Gastroesophageal sphincter (tissue), 4 donors: ENCODE results near the gene SERPINI1. TPM values are rescaled to one million over a fixed set of nuclear protein-coding genes. Genes with fewer than 3 reads are reported as not detected.

Experiments
- ATAC-seq: fragments of 150-250 bp; one replicate; pipeline ENCODE4 v1.9.1; 2016; ENCODE audit warnings: mild to moderate bottlenecking, moderate library complexity
- H3K27ac ChIP-seq, 4 donors: fragments of 200-600 bp; sonication (generic) in 3 of 4; 1 replicate in 3 of 4; 2 replicates in 1 of 4; pipeline ENCODE4 v1.5.1; 2016 to 2019
- H3K27me3 ChIP-seq: fragments of 200-600 bp; sonication (generic); one replicate; pipeline ENCODE4 v1.5.1; 2019
- H3K36me3 ChIP-seq, 2 donors: fragments of 200-600 bp; sonication (generic); one replicate each; pipeline ENCODE4 v1.5.1; 2019; ENCODE audit warnings: control low read depth in 1 of 2
- H3K4me1 ChIP-seq, 3 donors: fragments of 200-600 bp; sonication (generic); 1 replicate in 2 of 3; 2 replicates in 1 of 3; pipeline ENCODE4 v1.5.1; 2016 to 2019; ENCODE audit warnings: control low read depth in 2 of 3
- H3K4me3 ChIP-seq, 2 donors: fragments of 200-600 bp; sonication (generic); one replicate each; pipeline ENCODE4 v1.5.1; 2019; ENCODE audit warnings: mild to moderate bottlenecking in 1 of 2, moderate library complexity in 1 of 2
- H3K9me3 ChIP-seq, 3 donors: fragments of 200-600 bp; sonication (generic); one replicate each; pipeline ENCODE4 v1.5.1; 2017 to 2019; ENCODE audit warnings: control low read depth in 2 of 3
- EP300 ChIP-seq: sonication (generic); formaldehyde crosslinking; IDR thresholded peaks from one replicate; pipeline ENCODE4 v1.6.1; 2017; ENCODE audit warnings: antibody characterized with exemption, mild to moderate bottlenecking
- POLR2A ChIP-seq, 2 donors: fragments of 450-650 bp; IDR thresholded peaks; one replicate each; pipeline ENCODE4 v1.6.1; 2017; ENCODE audit warnings: antibody characterized with exemption in 2 of 2, mild to moderate bottlenecking in 2 of 2, moderate library complexity in 1 of 2
- POLR2AphosphoS5 ChIP-seq: sonication (generic); formaldehyde crosslinking; IDR thresholded peaks from one replicate; pipeline ENCODE4 v1.6.1; 2017; ENCODE audit warnings: antibody characterized with exemption
- WGBS, 2 donors: methylation state at CpG; one replicate each; pipeline ENCODE4 v1.1.5; 2018; ENCODE audit warnings: low coverage in 1 of 2; 5-methylcytosine and 5-hydroxymethylcytosine counted together
- total RNA-seq, 4 donors: library from RNA; depleted of rRNA; stranded (reverse); fragments of >200 nt; gene quantifications; one replicate each; pipeline ENCODE4 v1.1.0, GENCODE V29; 2016
- TF ChIP-seq, protein P1 (sequence below), 4 experiments: fragments of 200-600 bp in 2 of 4; fragments of 450-650 bp in 2 of 4; sonication (generic) in 1 of 4; IDR thresholded peaks; one replicate each; pipeline ENCODE4 v1.5.1; 2017 to 2019; ENCODE audit warnings: antibody characterized with exemption in 4 of 4, mild to moderate bottlenecking in 2 of 4, moderate library complexity in 2 of 4

SERPINI1 gene
- total RNA-seq, 4 donors from 2014 or later, result 1.6 to 13.1 (median 4.9) TPM

DNA sequence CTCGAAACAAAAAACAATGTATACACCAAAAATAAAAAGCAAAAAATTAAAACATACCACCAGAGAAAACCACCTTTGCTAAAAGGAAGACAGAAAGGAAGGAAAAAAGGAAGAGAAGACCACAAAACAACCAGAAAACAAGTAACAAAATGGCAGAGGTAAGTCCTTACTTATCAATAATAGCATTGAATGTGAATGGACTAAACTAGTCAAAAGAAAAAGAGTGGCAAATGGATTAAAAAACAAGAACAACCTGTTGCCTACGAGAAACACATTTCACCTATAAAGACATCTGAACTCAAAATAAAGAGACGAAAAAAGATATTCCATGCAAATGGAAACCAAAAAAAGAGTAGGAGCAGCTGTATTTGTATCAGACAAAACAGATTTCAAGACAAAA is 23.1 kb upstream of the SERPINI1 start:
- Histone ChIP-seq H3K36me3 (peaks cover 0 to 33% of the 10 kb centered on the region in 2 donors), H3K27ac (no peak overlapping the region), H3K27me3 (no peaks in the 10 kb centered on the region), H3K4me1 (no peaks in the 10 kb centered on the region), H3K4me3 (no peak overlapping the region), H3K9me3 (no peaks in the 10 kb centered on the region)
- TF ChIP-seq, protein P1, sequence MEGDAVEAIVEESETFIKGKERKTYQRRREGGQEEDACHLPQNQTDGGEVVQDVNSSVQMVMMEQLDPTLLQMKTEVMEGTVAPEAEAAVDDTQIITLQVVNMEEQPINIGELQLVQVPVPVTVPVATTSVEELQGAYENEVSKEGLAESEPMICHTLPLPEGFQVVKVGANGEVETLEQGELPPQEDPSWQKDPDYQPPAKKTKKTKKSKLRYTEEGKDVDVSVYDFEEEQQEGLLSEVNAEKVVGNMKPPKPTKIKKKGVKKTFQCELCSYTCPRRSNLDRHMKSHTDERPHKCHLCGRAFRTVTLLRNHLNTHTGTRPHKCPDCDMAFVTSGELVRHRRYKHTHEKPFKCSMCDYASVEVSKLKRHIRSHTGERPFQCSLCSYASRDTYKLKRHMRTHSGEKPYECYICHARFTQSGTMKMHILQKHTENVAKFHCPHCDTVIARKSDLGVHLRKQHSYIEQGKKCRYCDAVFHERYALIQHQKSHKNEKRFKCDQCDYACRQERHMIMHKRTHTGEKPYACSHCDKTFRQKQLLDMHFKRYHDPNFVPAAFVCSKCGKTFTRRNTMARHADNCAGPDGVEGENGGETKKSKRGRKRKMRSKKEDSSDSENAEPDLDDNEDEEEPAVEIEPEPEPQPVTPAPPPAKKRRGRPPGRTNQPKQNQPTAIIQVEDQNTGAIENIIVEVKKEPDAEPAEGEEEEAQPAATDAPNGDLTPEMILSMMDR (IDR thresholded peaks at IDR 0.05), result no peak
- TF ChIP-seq EP300 (no peak), POLR2AphosphoS5 (no peak), POLR2A (IDR thresholded peaks at IDR 0.05) (no peak)
- no peak for ATAC-seq
- WGBS, 2 donors, result 92 to 93% methylated on average over 2 to 3 of the region's 3 CpGs

DNA sequence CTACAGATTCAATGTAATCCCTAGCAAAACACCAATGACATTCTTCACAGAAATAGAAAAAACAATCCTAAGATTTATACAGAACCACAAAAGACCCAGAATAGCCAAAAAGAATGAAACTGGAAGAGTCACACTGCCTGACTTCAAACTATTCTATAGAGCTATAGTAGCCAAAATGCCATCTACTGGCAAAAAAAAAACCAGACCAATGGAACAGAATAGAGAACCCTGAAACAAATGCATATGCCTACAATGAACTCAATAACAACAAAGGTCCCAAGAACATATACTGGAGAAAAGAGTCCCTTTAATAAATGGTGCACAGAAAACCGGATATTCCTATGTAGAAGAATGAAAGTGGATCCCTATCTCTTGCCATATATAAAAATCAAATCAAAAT is 20.6 kb upstream of the SERPINI1 start:
- Histone ChIP-seq H3K36me3 (peaks cover 7 to 40% of the 10 kb centered on the region in 2 donors), H3K4me3 (no peak overlapping the region), H3K27me3 (no peaks in the 10 kb centered on the region), H3K9me3 (no peaks in the 10 kb centered on the region), H3K27ac (no peak overlapping the region), H3K4me1 (no peaks in the 10 kb centered on the region)
- no peak for ATAC-seq
- 89 to 100% methylated on average over 1 of the region's 1 CpG for WGBS, 2 donors
- TF ChIP-seq, protein P1 (IDR thresholded peaks at IDR 0.05), result no peak
- TF ChIP-seq POLR2AphosphoS5 (no peak), EP300 (no peak), POLR2A (IDR thresholded peaks at IDR 0.05) (no peak)

DNA sequence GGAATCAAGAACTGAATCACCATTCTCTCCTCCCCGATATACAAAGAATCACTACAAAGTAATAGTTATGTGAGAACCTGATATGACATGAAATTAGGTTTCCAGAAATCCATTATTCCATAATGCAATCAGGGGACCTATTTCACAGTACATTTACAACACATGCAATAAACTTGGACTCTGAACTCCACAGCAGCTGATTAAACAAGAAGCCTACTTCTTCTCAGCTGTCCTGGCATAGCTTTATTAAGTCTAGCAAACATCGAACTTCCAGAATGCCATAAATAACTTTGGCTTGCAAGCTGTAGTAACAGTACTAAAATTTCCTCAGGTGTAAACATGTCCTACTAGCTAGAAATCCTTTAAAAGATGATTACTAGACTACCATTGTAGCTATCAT is 18.6 kb upstream of the SERPINI1 start:
- no peaks in the 10 kb centered on the region for H3K9me3 ChIP-seq
- no peaks in the 10 kb centered on the region for H3K4me1 ChIP-seq
- no peak overlapping the region for H3K27ac ChIP-seq
- TF ChIP-seq POLR2A (IDR thresholded peaks at IDR 0.05), result no peak
- TF ChIP-seq, protein P1 (IDR thresholded peaks at IDR 0.05), result no peak
- TF ChIP-seq POLR2AphosphoS5, result no peak
- no peak for TF ChIP-seq EP300
- H3K27me3 ChIP-seq, result no peaks in the 10 kb centered on the region
- H3K36me3 ChIP-seq, result peaks cover 7 to 36% of the 10 kb centered on the region in 2 donors
- no peak overlapping the region for H3K4me3 ChIP-seq
- no peak for ATAC-seq
- 67 to 77% methylated on average over 2 of the region's 2 CpGs for WGBS, 2 donors

DNA sequence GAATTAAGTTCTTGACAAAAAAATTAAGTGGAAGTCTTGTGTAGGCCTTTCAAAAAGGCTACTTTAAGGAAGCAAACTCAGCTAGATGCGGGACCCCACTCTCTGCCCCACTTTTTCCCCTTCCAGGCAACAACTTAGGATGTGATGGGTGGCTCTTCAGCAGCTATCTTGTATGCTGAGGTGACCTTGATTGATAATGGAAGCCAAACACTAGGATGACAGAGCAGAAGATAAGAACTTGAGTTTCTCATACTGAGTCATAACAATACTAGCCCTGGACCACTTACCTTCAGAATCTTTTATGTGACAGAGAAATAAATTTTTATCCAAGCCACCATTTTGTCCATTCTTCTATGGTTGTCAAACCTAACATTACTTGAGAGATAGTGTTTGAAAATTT is 16.9 kb upstream of the SERPINI1 start:
- Histone ChIP-seq H3K27me3 (no peaks in the 10 kb centered on the region), H3K4me1 (peaks cover 0 to 4% (median 0%) of the 10 kb centered on the region in 3 donors), H3K27ac (no peak overlapping the region), H3K4me3 (no peak overlapping the region), H3K9me3 (no peaks in the 10 kb centered on the region), H3K36me3 (peaks cover 7 to 39% of the 10 kb centered on the region in 2 donors)
- no CpG with 5 or more reads among the region's 1 CpG for whole genome bisulfite sequencing, 2 donors
- TF ChIP-seq POLR2A (IDR thresholded peaks at IDR 0.05), result no peak
- no peak for TF ChIP-seq POLR2AphosphoS5
- TF ChIP-seq EP300, result no peak
- TF ChIP-seq, protein P1 (IDR thresholded peaks at IDR 0.05), result no peak
- no peak for ATAC-seq

DNA sequence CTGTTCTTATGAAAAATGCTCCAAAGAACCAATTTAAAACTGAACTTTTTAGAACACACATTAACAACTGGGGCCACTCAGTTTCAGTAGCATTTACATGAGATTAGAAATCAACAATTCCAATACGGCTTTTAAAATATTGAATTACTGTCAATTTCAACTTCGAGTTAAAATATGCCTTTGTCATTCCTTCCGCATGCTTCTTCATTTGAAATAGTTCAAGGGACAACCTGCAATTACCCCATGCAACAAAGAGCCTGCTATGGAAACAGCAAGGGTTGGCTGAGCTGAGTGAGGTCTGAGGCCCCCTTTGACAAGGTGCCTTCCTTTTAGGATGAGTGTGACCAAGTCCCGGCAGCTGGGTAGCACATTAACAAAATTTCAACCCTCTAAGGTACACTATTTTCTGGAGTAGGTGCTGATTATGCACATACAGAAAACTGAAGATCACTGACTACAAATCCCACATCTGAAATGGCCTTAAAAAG is 12.5 kb upstream of the SERPINI1 start:
- peaks cover 0 to 36% (median 5%) of the 10 kb centered on the region in 3 donors for H3K4me1 ChIP-seq
- ATAC-seq, result no peak
- 86 to 90% methylated on average over 4 of the region's 4 CpGs for WGBS, 2 donors

More for the DNA sequence above, 12.5 kb upstream of the SERPINI1 start:
- peaks cover 3 to 27% of the 10 kb centered on the region in 2 donors for H3K36me3 ChIP-seq
- H3K27ac ChIP-seq, result no peak overlapping the region
- no peaks in the 10 kb centered on the region for H3K9me3 ChIP-seq
- no peak for TF ChIP-seq POLR2AphosphoS5
- no peak for TF ChIP-seq POLR2A (IDR thresholded peaks at IDR 0.05)
- no peak for TF ChIP-seq EP300
- TF ChIP-seq, protein P1 (IDR thresholded peaks at IDR 0.05), result no peak
- no peaks in the 10 kb centered on the region for H3K27me3 ChIP-seq
- H3K4me3 ChIP-seq, result no peak overlapping the region
